T-helper 1 cell treated with Interleukin-12 subunit alpha and Interleukin-12 subunit beta and Interleukin-4 antibody, amounts not matched to agents 30 μg/mL and 1 μg/mL, for 36 hours (primary cell): ENCODE measurements around the gene SRGAP1.

Source experiments
- H3K27ac Mint-ChIP-seq: one replicate; pipeline ENCODE4 v1.8.0; 2021; ENCODE audit warnings: mild to moderate bottlenecking, mixed read lengths
- H3K27me3 Mint-ChIP-seq: one replicate; pipeline ENCODE4 v1.8.0; 2021; ENCODE audit warnings: low read depth, mixed read lengths
- H3K36me3 Mint-ChIP-seq: one replicate; pipeline ENCODE4 v1.8.0; 2021; ENCODE audit warnings: low read depth, mixed read lengths
- H3K4me1 Mint-ChIP-seq: one replicate; pipeline ENCODE4 v1.8.0; 2021; ENCODE audit warnings: low read depth, mixed read lengths
- H3K4me3 Mint-ChIP-seq: one replicate; pipeline ENCODE4 v1.8.0; 2021; ENCODE audit warnings: mild to moderate bottlenecking, moderate library complexity, mixed read lengths
- H3K9me3 Mint-ChIP-seq: one replicate; pipeline ENCODE4 v1.8.0; 2021; ENCODE audit warnings: mixed read lengths

Gene SRGAP1

GRCh38 chr12:64172143-64172970, 327.9 kb downstream of the SRGAP1 start:
- Mint-ChIP-seq H3K9me3 (no peaks in the 10 kb centered on the region), H3K36me3 (no peaks in the 10 kb centered on the region), H3K4me3 (no peak overlapping the region), H3K27me3 (no peaks in the 10 kb centered on the region), H3K27ac (no peak overlapping the region), H3K4me1 (no peaks in the 10 kb centered on the region)

- no peak overlapping the region for H3K4me3 Mint-ChIP-seq
- H3K9me3 Mint-ChIP-seq = no peaks in the 10 kb centered on the region
- no peak overlapping the region for H3K27ac Mint-ChIP-seq
- H3K27me3 Mint-ChIP-seq = no peaks in the 10 kb centered on the region
- no peaks in the 10 kb centered on the region for H3K36me3 Mint-ChIP-seq
- no peaks in the 10 kb centered on the region for H3K4me1 Mint-ChIP-seq
These were observed 329.0 kb downstream of the SRGAP1 start for GRCh38 chr12:64173456-64173855.

GRCh38 chr12:64175254-64175945, 330.9 kb downstream of the SRGAP1 start:
- Mint-ChIP-seq H3K36me3 (no peaks in the 10 kb centered on the region), H3K4me1 (no peaks in the 10 kb centered on the region), H3K4me3 (no peak overlapping the region), H3K27me3 (no peaks in the 10 kb centered on the region), H3K9me3 (no peaks in the 10 kb centered on the region), H3K27ac (no peak overlapping the region)

GRCh38 chr12:64177001-64177400, 332.5 kb downstream of the SRGAP1 start:
- Mint-ChIP-seq H3K4me1 (no peaks in the 10 kb centered on the region), H3K36me3 (no peaks in the 10 kb centered on the region), H3K4me3 (no peak overlapping the region), H3K9me3 (no peaks in the 10 kb centered on the region), H3K27me3 (no peaks in the 10 kb centered on the region), H3K27ac (no peak overlapping the region)

GRCh38 chr12:64178122-64178521, 333.6 kb downstream of the SRGAP1 start:
- Mint-ChIP-seq H3K27ac (no peak overlapping the region), H3K4me3 (no peak overlapping the region), H3K9me3 (no peaks in the 10 kb centered on the region), H3K36me3 (no peaks in the 10 kb centered on the region), H3K4me1 (no peaks in the 10 kb centered on the region), H3K27me3 (no peaks in the 10 kb centered on the region)

- Mint-ChIP-seq H3K36me3 (no peaks in the 10 kb centered on the region), H3K4me1 (no peaks in the 10 kb centered on the region)
These were observed 336.5 kb downstream of the SRGAP1 start for GRCh38 chr12:64180951-64181350.

GRCh38 chr12:64181430-64182291, 337.2 kb downstream of the SRGAP1 start:
- no peaks in the 10 kb centered on the region for H3K36me3 Mint-ChIP-seq

More at GRCh38 chr12:64180951-64181350, 336.5 kb downstream of the SRGAP1 start:
- Mint-ChIP-seq H3K9me3 (no peaks in the 10 kb centered on the region), H3K4me3 (no peak overlapping the region), H3K27ac (no peak overlapping the region), H3K27me3 (no peaks in the 10 kb centered on the region)

GRCh38 chr12:64184216-64184615, 339.7 kb downstream of the SRGAP1 start:
- Mint-ChIP-seq H3K4me3 (no peak overlapping the region), H3K36me3 (no peaks in the 10 kb centered on the region), H3K9me3 (no peaks in the 10 kb centered on the region), H3K27me3 (no peaks in the 10 kb centered on the region), H3K27ac (no peak overlapping the region), H3K4me1 (no peaks in the 10 kb centered on the region)

More at GRCh38 chr12:64181430-64182291, 337.2 kb downstream of the SRGAP1 start:
- Mint-ChIP-seq H3K27ac (no peak overlapping the region), H3K9me3 (no peaks in the 10 kb centered on the region), H3K4me1 (no peaks in the 10 kb centered on the region), H3K4me3 (no peak overlapping the region), H3K27me3 (no peaks in the 10 kb centered on the region)

- H3K27ac Mint-ChIP-seq = no peak overlapping the region
- H3K36me3 Mint-ChIP-seq = no peaks in the 10 kb centered on the region
- H3K4me1 Mint-ChIP-seq = no peaks in the 10 kb centered on the region
These were observed 342.3 kb downstream of the SRGAP1 start for GRCh38 chr12:64186789-64187188.

GRCh38 chr12:64187370-64187769, 342.9 kb downstream of the SRGAP1 start:
- H3K9me3 Mint-ChIP-seq = no peaks in the 10 kb centered on the region
- H3K36me3 Mint-ChIP-seq = peaks cover 1% of the 10 kb centered on the region
- H3K27me3 Mint-ChIP-seq = no peaks in the 10 kb centered on the region

More at GRCh38 chr12:64186789-64187188, 342.3 kb downstream of the SRGAP1 start:
- H3K9me3 Mint-ChIP-seq = no peaks in the 10 kb centered on the region
- no peak overlapping the region for H3K4me3 Mint-ChIP-seq
- H3K27me3 Mint-ChIP-seq = no peaks in the 10 kb centered on the region

GRCh38 chr12:64187794-64188193, 343.3 kb downstream of the SRGAP1 start:
- H3K4me1 Mint-ChIP-seq = peaks cover under 1% of the 10 kb centered on the region
- peaks cover 6% of the 10 kb centered on the region for H3K36me3 Mint-ChIP-seq
- H3K27me3 Mint-ChIP-seq = no peaks in the 10 kb centered on the region
- no peaks in the 10 kb centered on the region for H3K9me3 Mint-ChIP-seq
- no peak overlapping the region for H3K4me3 Mint-ChIP-seq
- no peak overlapping the region for H3K27ac Mint-ChIP-seq

More at GRCh38 chr12:64187370-64187769, 342.9 kb downstream of the SRGAP1 start:
- Mint-ChIP-seq H3K27ac (no peak overlapping the region), H3K4me3 (no peak overlapping the region), H3K4me1 (no peaks in the 10 kb centered on the region)

GRCh38 chr12:64189530-64189929, 345.0 kb downstream of the SRGAP1 start:
- Mint-ChIP-seq H3K27me3 (no peaks in the 10 kb centered on the region), H3K9me3 (no peaks in the 10 kb centered on the region), H3K27ac (no peak overlapping the region), H3K4me1 (peaks cover 8% of the 10 kb centered on the region), H3K36me3 (peaks cover 18% of the 10 kb centered on the region), H3K4me3 (no peak overlapping the region)

- Mint-ChIP-seq H3K27me3 (no peaks in the 10 kb centered on the region), H3K4me3 (no peak overlapping the region), H3K4me1 (peaks cover 10% of the 10 kb centered on the region), H3K9me3 (no peaks in the 10 kb centered on the region), H3K27ac (no peak overlapping the region), H3K36me3 (peaks cover 20% of the 10 kb centered on the region)
These were observed 345.6 kb downstream of the SRGAP1 start for GRCh38 chr12:64190140-64190539.

GRCh38 chr12:64192644-64193444, 348.3 kb downstream of the SRGAP1 start:
- H3K4me3 Mint-ChIP-seq = no peak overlapping the region
- no peak overlapping the region for H3K27ac Mint-ChIP-seq
- H3K9me3 Mint-ChIP-seq = no peaks in the 10 kb centered on the region
- H3K4me1 Mint-ChIP-seq = peaks cover 10% of the 10 kb centered on the region
- H3K27me3 Mint-ChIP-seq = no peaks in the 10 kb centered on the region
- peaks cover 21% of the 10 kb centered on the region for H3K36me3 Mint-ChIP-seq
